ENCODE measurements around the gene CABP1.

Gene CABP1

DNA sequence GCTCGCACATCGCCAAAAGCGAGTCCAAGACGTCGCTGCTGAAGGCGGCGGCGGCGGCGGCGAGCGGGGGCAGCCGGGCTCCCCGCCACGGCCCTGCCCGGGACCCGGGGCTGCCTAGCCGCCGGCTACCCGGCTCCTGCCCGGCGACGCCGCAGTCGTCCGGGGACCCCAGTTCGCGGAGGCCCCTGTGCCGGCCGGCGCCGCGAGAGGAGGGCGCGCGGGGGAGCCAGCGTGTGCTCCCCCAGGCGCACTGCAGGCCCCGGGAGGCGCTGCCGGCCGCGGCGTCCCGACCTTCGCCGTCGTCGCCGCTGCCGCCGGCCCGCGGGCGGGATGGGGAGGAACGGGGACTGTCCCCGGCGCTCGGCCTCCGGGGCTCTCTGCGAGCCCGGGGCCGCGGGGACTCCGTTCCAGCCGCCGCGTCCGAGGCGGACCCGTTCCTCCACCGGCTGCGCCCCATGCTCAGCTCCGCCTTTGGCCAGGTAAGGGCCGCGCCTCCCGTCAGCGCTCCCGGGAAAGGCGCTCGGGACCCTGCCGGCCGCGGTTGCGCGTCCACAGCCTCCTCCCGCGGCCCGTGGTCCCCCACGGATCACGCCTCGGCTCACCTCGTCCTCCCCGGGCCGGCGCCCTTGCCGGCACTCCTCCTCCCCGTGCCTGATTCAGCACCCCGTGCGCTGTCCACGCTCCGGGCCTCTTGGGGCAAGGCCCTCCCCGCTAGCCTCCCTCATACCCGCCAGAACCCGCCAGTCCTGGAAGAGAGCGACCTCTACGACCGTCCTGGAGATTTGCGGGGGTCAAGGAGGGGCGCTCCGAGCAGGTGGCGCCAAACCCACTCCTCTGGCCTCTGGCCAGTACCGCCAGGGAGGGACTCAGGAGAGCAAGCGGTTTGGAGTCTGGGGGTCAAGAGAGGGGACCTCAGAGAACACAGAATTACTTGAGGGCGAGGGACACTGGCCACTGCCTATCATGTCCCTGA lies 721 bp downstream of the CABP1 start:
- peak; percentile 17 for DNase-seq

GRCh38 chr12:120642121-120642520 lies 1.7 kb downstream of the CABP1 start:
- no peak for DNase-seq

GRCh38 chr12:120642826-120643225 lies 2.4 kb downstream of the CABP1 start:
- peak; percentile 27 for DNase-seq

GRCh38 chr12:120643574-120643973 lies 3.1 kb downstream of the CABP1 start:
- DNase-seq = no peak

DNA sequence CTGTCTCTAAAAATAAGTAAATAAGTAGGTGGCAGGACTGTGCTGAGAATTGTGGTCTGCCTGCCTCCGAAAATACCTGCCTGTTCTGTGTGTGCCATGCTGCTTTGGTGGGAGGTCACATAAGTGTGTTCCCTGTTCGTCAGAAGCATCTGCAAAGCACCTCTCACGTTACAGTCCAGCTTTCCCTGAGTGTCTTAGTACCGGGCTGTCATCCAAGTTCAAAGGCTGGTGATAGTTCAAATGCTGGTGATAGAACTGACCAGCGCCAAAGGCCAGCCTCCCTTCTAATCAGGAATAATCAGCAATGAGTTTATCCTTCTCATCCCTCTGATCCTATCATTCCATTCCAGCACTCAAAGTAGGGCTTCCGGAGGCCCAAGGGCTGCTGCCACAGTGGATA lies 5.6 kb downstream of the CABP1 start:
- no peak for DNase-seq

- no peak for DNase-seq
Measured at GRCh38 chr12:120647375-120647755, 6.9 kb downstream of the CABP1 start.

- no peak for DNase-seq
Measured at GRCh38 chr12:120649442-120650232, 9.2 kb downstream of the CABP1 start.

- DNase-seq = no peak
Measured at GRCh38 chr12:120650233-120650690, 9.8 kb downstream of the CABP1 start.

- DNase-seq = peak; percentile 48
Measured at GRCh38 chr12:120651821-120652220, 11.4 kb downstream of the CABP1 start.

- DNase-seq = no peak
Measured at GRCh38 chr12:120652656-120653435, 12.4 kb downstream of the CABP1 start.

GRCh38 chr12:120653611-120654010 lies 13.2 kb downstream of the CABP1 start:
- DNase-seq = no peak

DNA sequence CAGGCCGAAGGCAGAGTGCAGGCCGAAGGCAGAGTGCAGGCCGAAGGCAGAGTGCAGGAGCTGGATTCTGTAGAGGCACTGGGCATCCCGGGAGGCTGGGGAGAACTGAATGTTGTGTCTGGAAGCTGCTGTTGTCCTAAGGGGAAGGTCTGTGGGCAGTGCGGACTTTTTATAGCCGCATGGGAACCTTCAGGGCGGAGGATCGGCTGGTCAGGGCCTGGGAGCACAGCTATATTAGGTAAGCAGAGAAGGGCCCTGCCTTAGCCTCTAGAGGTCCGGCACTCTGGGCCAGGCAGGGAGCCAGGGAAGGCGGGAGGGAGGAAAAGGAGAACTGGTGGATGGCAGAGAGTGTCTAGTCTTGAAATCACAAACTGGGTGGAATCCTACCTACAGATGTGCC lies 14.2 kb downstream of the CABP1 start:
- no peak for DNase-seq

- DNase-seq = no peak
Measured at GRCh38 chr12:120656008-120656407, 15.6 kb downstream of the CABP1 start.

DNA sequence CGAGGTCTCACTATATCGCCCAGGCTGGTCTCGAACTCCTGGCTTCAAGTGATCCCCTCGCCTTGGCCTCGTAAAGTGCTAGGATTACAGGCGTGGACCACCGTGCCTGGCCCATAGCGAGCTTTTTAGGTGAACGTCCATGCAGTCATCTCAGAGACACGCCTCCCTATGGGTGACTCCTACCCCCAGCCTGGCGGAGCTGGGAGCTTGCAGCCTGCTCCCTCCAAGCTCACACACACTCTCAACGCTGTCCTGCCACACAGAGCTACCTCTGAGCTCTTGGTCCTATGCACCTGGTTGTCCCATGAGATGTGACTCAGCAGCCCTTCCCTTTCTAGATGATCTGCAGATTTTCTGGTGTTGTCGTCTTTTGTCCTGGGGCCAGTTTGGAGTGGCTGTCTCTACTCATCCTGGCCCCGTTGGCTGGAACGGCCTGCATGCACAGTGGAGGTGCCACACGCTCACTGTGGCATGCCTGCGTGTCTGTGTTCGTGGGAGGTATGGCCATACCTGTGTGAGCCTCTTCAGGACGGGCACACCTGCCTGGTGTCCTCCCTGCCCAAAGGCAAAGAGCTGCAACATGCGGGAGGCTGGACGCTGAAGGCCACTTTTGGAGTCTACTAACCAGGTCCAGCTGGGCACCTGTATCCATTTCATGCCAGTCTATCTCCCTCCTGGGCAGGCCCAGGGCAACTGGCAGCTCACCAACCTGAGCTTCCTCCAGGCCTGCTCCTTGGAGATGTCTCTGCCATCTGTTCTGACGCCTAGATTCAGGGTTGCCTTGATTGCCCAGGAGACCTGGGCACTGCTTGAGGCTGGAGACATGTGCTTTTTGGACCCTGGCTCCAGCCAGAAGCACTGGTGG lies 18.1 kb downstream of the CABP1 start:
- DNase-seq = no peak

- DNase-seq = no peak
Measured at GRCh38 chr12:120659151-120659525, 18.7 kb downstream of the CABP1 start.

DNA sequence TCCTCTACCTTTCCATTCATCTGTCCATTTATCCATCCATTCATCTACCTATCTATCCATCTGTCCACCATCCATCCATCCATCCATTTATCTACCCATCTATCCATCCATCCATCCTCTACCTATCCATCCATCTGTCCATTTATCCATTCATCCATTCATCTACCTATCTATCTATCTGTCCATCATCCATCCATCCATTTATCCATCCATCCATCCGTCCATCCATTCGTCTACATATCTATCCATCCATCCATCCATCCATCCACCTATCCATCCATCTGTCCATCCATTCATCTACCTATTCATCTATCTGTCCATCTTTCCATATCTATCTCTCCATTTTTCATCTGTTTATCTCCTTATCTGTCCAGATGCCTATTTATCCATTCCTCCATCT lies 21.0 kb downstream of the CABP1 start:
- no peak for DNase-seq

- DNase-seq = no peak
Measured at GRCh38 chr12:120662879-120663278, 22.5 kb downstream of the CABP1 start.

- DNase-seq = no peak
Measured at GRCh38 chr12:120663741-120664140, 23.3 kb downstream of the CABP1 start.

DNA sequence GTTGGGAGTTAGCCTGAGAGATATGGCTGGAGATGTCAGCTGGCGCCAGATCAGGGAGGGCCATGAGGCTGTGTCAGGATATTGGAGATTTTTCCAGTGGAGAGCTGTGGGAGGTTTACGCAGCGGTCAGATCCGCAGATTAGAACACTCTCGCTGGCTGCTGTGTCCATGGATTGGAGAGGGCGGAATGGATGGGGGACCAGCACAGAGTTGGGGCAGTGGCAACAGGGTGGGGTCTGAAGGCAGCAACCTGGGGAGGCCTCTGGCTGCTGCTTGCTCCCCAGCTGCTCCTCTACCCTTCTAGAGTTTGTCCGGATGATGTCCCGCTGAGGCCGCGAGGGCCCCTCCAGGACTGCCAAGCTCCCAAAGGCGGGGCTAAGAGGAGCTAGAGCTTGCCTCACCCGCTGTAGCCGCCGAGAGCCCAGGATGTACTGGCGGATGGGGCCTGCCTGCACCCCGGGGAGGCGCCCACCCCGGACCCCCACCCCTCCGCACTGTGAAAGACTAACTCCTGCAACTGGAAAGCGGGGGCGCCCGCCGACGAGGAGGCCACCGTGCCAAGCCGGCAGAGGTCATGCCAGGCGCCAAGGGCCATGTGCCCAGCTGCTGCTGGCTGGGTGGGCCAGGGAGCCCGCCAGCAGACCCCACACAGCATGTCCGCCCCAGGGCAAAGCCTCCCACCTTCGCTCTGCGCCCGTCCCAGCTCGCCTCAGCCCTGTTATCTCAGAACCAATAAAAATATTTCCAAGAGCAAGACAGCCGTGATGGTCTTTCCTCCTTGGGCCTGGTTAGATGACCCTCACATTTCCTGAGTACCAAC lies 26.4 kb downstream of the CABP1 start:
- no peak for DNase-seq

GRCh38 chr12:120668091-120668867 lies 27.9 kb downstream of the CABP1 start:
- no peak for DNase-seq
